Liver (tissue), 9 donors: ENCODE data around the gene CCDC74A. TPM values are rescaled to one million over a fixed set of nuclear protein-coding genes. Genes with fewer than 3 reads are reported as not detected.

ENCODE experiments used
- DNase-seq: peaks from one replicate; pipeline ENCODE4 v3.0.0-alpha.2; 2017; ENCODE audit warnings: low spot score
- H3K27ac ChIP-seq, 2 donors: one replicate each; pipeline ENCODE4 v1.7.0; 2013; ENCODE audit warnings: inconsistent platforms in 2 of 2, low read length in 2 of 2, control low read depth in 1 of 2, low read depth in 1 of 2, mild to moderate bottlenecking in 1 of 2
- H3K27me3 ChIP-seq, 4 donors: one replicate each; pipeline versions ENCODE4 v1.6.1 to v1.7.0; 2013; ENCODE audit warnings: low read length in 3 of 4, inconsistent platforms in 1 of 4, mild to moderate bottlenecking in 1 of 4, moderate library complexity in 1 of 4; ENCODE audit not compliant: control insufficient read depth in 4 of 4, insufficient read depth in 4 of 4
- H3K36me3 ChIP-seq, 4 donors: one replicate each; pipeline versions ENCODE4 v1.6.1 to v1.7.0; 2013; ENCODE audit warnings: low read length in 3 of 4, mild to moderate bottlenecking in 3 of 4, low read depth in 1 of 4, moderate library complexity in 1 of 4; ENCODE audit not compliant: control insufficient read depth in 4 of 4, insufficient read depth in 3 of 4
- H3K4me1 ChIP-seq, 4 donors: one replicate each; pipeline versions ENCODE4 v1.6.1 to v1.7.0; 2013; ENCODE audit warnings: low read length in 3 of 4, mild to moderate bottlenecking in 3 of 4, moderate library complexity in 1 of 4; ENCODE audit not compliant: control insufficient read depth in 4 of 4, insufficient read depth in 4 of 4
- H3K4me3 ChIP-seq, 3 donors: one replicate each; pipeline versions ENCODE4 v1.6.1 to v1.7.0; 2013; ENCODE audit warnings: low read length in 3 of 3, control low read depth in 1 of 3, low read depth in 1 of 3, mild to moderate bottlenecking in 1 of 3
- H3K9ac ChIP-seq, 2 donors: one replicate each; pipeline ENCODE4 v1.7.0; 2013; ENCODE audit warnings: low read length in 2 of 2, mild to moderate bottlenecking in 2 of 2, moderate library complexity in 2 of 2, control low read depth in 1 of 2, low read depth in 1 of 2
- H3K9me3 ChIP-seq, 4 donors: one replicate each; pipeline versions ENCODE4 v1.6.1 to v1.7.0; 2013; ENCODE audit warnings: low read length in 3 of 4; ENCODE audit not compliant: control insufficient read depth in 4 of 4
- FOXA1 ChIP-seq: IDR thresholded peaks from 2 replicates; pipeline ENCODE4 v1.6.1; 2016; ENCODE audit warnings: antibody characterized with exemption
- GABPA ChIP-seq, 2 donors: IDR thresholded peaks in 1 of 2; conservative IDR thresholded peaks in 1 of 2; 2 replicates each; pipeline ENCODE4 v1.6.1; 2016; ENCODE audit warnings: antibody characterized with exemption in 2 of 2, mild to moderate bottlenecking in 1 of 2, moderate library complexity in 1 of 2
- HNF4A ChIP-seq, 2 donors: conservative IDR thresholded peaks; 2 replicates each; pipeline ENCODE4 v1.6.1; 2016; ENCODE audit warnings: antibody characterized with exemption in 2 of 2, mild to moderate bottlenecking in 2 of 2
- NR2F2 ChIP-seq: IDR thresholded peaks from 2 replicates; pipeline ENCODE4 v1.6.1; 2016; ENCODE audit warnings: antibody characterized with exemption
- RXRA ChIP-seq, 2 donors: IDR thresholded peaks; 2 replicates each; pipeline ENCODE4 v1.6.1; 2017 to 2018; ENCODE audit warnings: antibody characterized with exemption in 2 of 2, mild to moderate bottlenecking in 1 of 2
- SP1 ChIP-seq: IDR thresholded peaks from 2 replicates; pipeline ENCODE4 v1.6.1; 2018; ENCODE audit warnings: antibody characterized with exemption, mild to moderate bottlenecking
- WGBS: extraction: QIAGEN DNeasy Blood & Tissue Kit; methylation state at CpG from one replicate; pipeline ENCODE4 v1.1.7; 2013; 5-methylcytosine and 5-hydroxymethylcytosine counted together
- polyA plus RNA-seq, 2 donors: library from polyadenylated mRNA; stranded (reverse) in 1 of 2; unstranded in 1 of 2; fragments of 200-250 nt in 1 of 2; fragments of >200 nt in 1 of 2; fragmentation: Nextera tagmentation in 1 of 2; extraction: Ambion mirVana in 1 of 2; gene quantifications; one replicate each; pipeline versions ENCODE4 v1.2.1 to v1.2.3, GENCODE V29; 2013 to 2015
- total RNA-seq, 2 donors: library from RNA; depleted of rRNA; stranded (reverse); fragments of >200 nt; gene quantifications; one replicate each; pipeline ENCODE4 v1.2.3, GENCODE V29; 2014
- TF ChIP-seq, protein P1 (sequence below): IDR thresholded peaks from 2 replicates; pipeline ENCODE4 v1.6.1; 2016; ENCODE audit warnings: antibody characterized with exemption
- TF ChIP-seq, protein P2 (sequence below): fragments of 150-350 bp; IDR thresholded peaks from 2 replicates; pipeline ENCODE4 v1.5.1; 2017; ENCODE audit warnings: improper control_type of control experiment, low read depth, low read length; ENCODE audit not compliant: missing input control
- TF ChIP-seq, protein P3 (sequence below): IDR thresholded peaks from 2 replicates; pipeline ENCODE4 v1.6.1; 2016; ENCODE audit warnings: antibody characterized with exemption
- TF ChIP-seq, protein P4 (sequence below): IDR thresholded peaks from 2 replicates; pipeline ENCODE4 v1.6.1; 2016; ENCODE audit warnings: antibody characterized with exemption, mild to moderate bottlenecking
- donor health status: healthy.
- donor health status: healthy.
- donor health status: healthy.
- donor health status: healthy.
- donor health status: healthy.

Gene CCDC74A
- total and polyA plus RNA-seq, 4 donors, result 0.37 to 1.1 (median 0.47) TPM

DNA sequence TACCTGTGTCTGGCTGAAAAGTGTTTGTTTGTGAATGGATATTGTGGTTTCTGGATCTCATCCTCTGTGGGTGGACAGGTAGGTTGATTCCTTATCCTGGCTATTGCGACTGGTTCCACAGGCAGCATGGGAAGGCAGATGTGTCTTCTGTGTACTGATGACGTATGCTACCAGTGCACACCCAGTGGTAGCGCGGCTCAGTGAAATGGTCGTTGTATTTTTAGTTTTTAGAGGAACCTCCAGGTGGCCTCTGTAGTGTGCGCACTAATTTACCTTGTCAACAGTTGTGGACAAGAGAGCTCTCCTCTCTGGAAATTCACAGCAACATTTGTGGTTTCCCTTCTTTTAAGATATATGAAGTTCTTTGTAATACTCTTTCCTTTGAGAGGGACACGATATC is 52.5 kb downstream of the CCDC74A start:
- Histone ChIP-seq H3K4me3 (no peak overlapping the region), H3K27ac (no peak overlapping the region), H3K36me3 (no peaks in the 10 kb centered on the region), H3K4me1 (no peaks in the 10 kb centered on the region), H3K27me3 (peaks cover 0 to 7% (median 0%) of the 10 kb centered on the region in 4 donors), H3K9ac (no peak overlapping the region), H3K9me3 (no peaks in the 10 kb centered on the region)
- WGBS, result 86% methylated on average over 7 of the region's 7 CpGs
- TF ChIP-seq, protein P1, sequence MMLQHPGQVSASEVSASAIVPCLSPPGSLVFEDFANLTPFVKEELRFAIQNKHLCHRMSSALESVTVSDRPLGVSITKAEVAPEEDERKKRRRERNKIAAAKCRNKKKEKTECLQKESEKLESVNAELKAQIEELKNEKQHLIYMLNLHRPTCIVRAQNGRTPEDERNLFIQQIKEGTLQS, result no peak
- TF ChIP-seq GABPA (IDR thresholded peaks at IDR 0.05 in 1 of 2, conservative IDR thresholded peaks at IDR 0.05 in 1 of 2), result no peak
- TF ChIP-seq NR2F2, result no peak
- TF ChIP-seq, protein P2, sequence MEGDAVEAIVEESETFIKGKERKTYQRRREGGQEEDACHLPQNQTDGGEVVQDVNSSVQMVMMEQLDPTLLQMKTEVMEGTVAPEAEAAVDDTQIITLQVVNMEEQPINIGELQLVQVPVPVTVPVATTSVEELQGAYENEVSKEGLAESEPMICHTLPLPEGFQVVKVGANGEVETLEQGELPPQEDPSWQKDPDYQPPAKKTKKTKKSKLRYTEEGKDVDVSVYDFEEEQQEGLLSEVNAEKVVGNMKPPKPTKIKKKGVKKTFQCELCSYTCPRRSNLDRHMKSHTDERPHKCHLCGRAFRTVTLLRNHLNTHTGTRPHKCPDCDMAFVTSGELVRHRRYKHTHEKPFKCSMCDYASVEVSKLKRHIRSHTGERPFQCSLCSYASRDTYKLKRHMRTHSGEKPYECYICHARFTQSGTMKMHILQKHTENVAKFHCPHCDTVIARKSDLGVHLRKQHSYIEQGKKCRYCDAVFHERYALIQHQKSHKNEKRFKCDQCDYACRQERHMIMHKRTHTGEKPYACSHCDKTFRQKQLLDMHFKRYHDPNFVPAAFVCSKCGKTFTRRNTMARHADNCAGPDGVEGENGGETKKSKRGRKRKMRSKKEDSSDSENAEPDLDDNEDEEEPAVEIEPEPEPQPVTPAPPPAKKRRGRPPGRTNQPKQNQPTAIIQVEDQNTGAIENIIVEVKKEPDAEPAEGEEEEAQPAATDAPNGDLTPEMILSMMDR, result no peak
- TF ChIP-seq, protein P3, sequence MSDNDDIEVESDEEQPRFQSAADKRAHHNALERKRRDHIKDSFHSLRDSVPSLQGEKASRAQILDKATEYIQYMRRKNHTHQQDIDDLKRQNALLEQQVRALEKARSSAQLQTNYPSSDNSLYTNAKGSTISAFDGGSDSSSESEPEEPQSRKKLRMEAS, result no peak
- no peak for TF ChIP-seq RXRA (IDR thresholded peaks at IDR 0.05)
- TF ChIP-seq FOXA1, result no peak
- TF ChIP-seq, protein P4, sequence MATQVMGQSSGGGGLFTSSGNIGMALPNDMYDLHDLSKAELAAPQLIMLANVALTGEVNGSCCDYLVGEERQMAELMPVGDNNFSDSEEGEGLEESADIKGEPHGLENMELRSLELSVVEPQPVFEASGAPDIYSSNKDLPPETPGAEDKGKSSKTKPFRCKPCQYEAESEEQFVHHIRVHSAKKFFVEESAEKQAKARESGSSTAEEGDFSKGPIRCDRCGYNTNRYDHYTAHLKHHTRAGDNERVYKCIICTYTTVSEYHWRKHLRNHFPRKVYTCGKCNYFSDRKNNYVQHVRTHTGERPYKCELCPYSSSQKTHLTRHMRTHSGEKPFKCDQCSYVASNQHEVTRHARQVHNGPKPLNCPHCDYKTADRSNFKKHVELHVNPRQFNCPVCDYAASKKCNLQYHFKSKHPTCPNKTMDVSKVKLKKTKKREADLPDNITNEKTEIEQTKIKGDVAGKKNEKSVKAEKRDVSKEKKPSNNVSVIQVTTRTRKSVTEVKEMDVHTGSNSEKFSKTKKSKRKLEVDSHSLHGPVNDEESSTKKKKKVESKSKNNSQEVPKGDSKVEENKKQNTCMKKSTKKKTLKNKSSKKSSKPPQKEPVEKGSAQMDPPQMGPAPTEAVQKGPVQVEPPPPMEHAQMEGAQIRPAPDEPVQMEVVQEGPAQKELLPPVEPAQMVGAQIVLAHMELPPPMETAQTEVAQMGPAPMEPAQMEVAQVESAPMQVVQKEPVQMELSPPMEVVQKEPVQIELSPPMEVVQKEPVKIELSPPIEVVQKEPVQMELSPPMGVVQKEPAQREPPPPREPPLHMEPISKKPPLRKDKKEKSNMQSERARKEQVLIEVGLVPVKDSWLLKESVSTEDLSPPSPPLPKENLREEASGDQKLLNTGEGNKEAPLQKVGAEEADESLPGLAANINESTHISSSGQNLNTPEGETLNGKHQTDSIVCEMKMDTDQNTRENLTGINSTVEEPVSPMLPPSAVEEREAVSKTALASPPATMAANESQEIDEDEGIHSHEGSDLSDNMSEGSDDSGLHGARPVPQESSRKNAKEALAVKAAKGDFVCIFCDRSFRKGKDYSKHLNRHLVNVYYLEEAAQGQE, result no peak
- no peak for TF ChIP-seq SP1
- no peak for TF ChIP-seq HNF4A (conservative IDR thresholded peaks at IDR 0.05)
- DNase-seq, result no peak

Other genes starting within 250 kb of the CCDC74A start
- not detected for gene RAB6D, start 163.7 kb upstream of the CCDC74A start, total RNA-seq
- gene RAB6D, start 163.7 kb upstream of the CCDC74A start, polyA plus RNA-seq, result under 1 TPM; 0.02 to 0.08 TPM
- under 1 TPM; 0.08 to 0.14 TPM for gene TUBA3D, start 51.8 kb upstream of the CCDC74A start, total RNA-seq
- under 1 TPM; 0.13 to 0.15 TPM for gene TUBA3D, start 51.8 kb upstream of the CCDC74A start, polyA plus RNA-seq
- gene MZT2A, start 35.5 kb upstream of the CCDC74A start, total RNA-seq, result 10 to 100 TPM; 17.6 to 56.4 TPM
- gene MZT2A, start 35.5 kb upstream of the CCDC74A start, polyA plus RNA-seq, result 10 to 100 TPM; 49.6 to 74.2 TPM